Keratinocyte (primary cell): ENCODE data around the gene CD28.

ENCODE experiments used
- CTCF ChIP-seq, 3 experiments: IDR thresholded peaks in 1 of 3; conservative IDR thresholded peaks in 1 of 3; optimal IDR thresholded peaks in 1 of 3; 2 replicates in 2 of 3; 3 replicates in 1 of 3; pipeline versions ENCODE3 to v1.5.1; 2011; ENCODE audit warnings: low read length in 3 of 3, mild to moderate bottlenecking in 3 of 3, moderate library complexity in 2 of 3, control low read depth in 1 of 3, inconsistent platforms in 1 of 3; ENCODE audit not compliant: insufficient read depth in 2 of 3; ENCODE audit errors: extremely low read depth in 1 of 3
- EZH2 ChIP-seq: IDR thresholded peaks from one replicate; pipeline ENCODE4 v1.6.1; 2012; ENCODE audit warnings: inconsistent platforms, mild to moderate bottlenecking, low read length, moderate library complexity

GRCh38 chr2:203787979-203788378, 81.5 kb downstream of the CD28 start:
- TF ChIP-seq CTCF (optimal IDR thresholded peaks at IDR 0.05 in 1 of 3, IDR thresholded peaks at IDR 0.05 in 1 of 3, conservative IDR thresholded peaks at IDR 0.05 in 1 of 3; ENCODE audit: extremely low read depth in 1 of 3, insufficient read depth in 2 of 3, low read length in 3 of 3) (no peak), EZH2 (no peak)
